Heart right ventricle (tissue), 16 donors: Measurements from ENCODE around the gene PRSS22. TPM values are rescaled to one million over a fixed set of nuclear protein-coding genes. Genes with fewer than 3 reads are reported as not detected.
"Not testable (repeated sequence)": the region's sequence is repeated elsewhere in the genome, so short reads cannot be mapped to it uniquely, and the experiment has no call there.

ENCODE experiments used
- ATAC-seq, 8 donors: fragments of 200-7000 bp; cut with Tn5 transposase; one replicate each; pipeline ENCODE4 v1.9.1; 2020; ENCODE audit warnings: mild to moderate bottlenecking in 8 of 8, moderate library complexity in 8 of 8, moderate number of reproducible peaks in 1 of 8
- DNase-seq, 2 donors: peaks; one replicate each; pipeline ENCODE4 v3.0.0-alpha.2; 2020
- H3K27ac ChIP-seq, 10 donors: fragments of 200-600 bp; sonication (generic) in 2 of 10; one replicate each; pipeline versions ENCODE4 v1.5.0 to v1.8.0; 2020 to 2022; ENCODE audit warnings: mild to moderate bottlenecking in 3 of 10
- H3K27me3 ChIP-seq, 7 donors: fragments of 200-600 bp; one replicate each; pipeline ENCODE4 v1.8.0; 2021 to 2022; ENCODE audit warnings: mild to moderate bottlenecking in 2 of 7
- H3K36me3 ChIP-seq, 9 donors: fragments of 200-600 bp; sonication (generic) in 1 of 9; one replicate each; pipeline versions ENCODE4 v1.5.0 to v1.8.0; 2020 to 2022; ENCODE audit warnings: mild to moderate bottlenecking in 2 of 9
- H3K4me1 ChIP-seq, 9 donors: fragments of 200-600 bp; sonication (generic) in 1 of 9; one replicate each; pipeline versions ENCODE4 v1.5.0 to v1.8.0; 2020 to 2022; ENCODE audit warnings: mild to moderate bottlenecking in 4 of 9
- H3K4me3 ChIP-seq, 10 donors: fragments of 200-600 bp; sonication (generic) in 2 of 10; one replicate each; pipeline versions ENCODE4 v1.5.0 to v1.8.0; 2020 to 2022; ENCODE audit warnings: mild to moderate bottlenecking in 7 of 10, moderate library complexity in 2 of 10
- H3K9me3 ChIP-seq, 11 donors: fragments of 200-600 bp in 10 of 11; sonication (generic) in 2 of 11; one replicate each; pipeline versions ENCODE4 v1.5.0 to v1.8.0; 2013 to 2022; ENCODE audit warnings: mild to moderate bottlenecking in 2 of 11, control low read depth in 1 of 11, moderate library complexity in 1 of 11
- CTCF ChIP-seq, 9 donors: fragments of 200-600 bp; sonication (generic) in 2 of 9; IDR thresholded peaks; one replicate each; pipeline versions ENCODE4 v1.5.0 to v1.8.0; 2021 to 2022; ENCODE audit warnings: antibody characterized with exemption in 9 of 9, mild to moderate bottlenecking in 5 of 9, moderate library complexity in 1 of 9
- WGBS, 2 donors: extraction: QIAGEN DNeasy Blood & Tissue Kit; methylation state at CpG; one replicate each; pipeline ENCODE4 v1.1.7; 2013; ENCODE audit warnings: inconsistent platforms in 1 of 2; 5-methylcytosine and 5-hydroxymethylcytosine counted together
- intact Hi-C, 10 donors: fragments of 100-400 bp; cut with DNase I; formaldehyde crosslinking; loops; one replicate each; pipeline versions ENCODE4 v1.11.1 to v1.14.2; 2022
- long read RNA-seq, 3 donors: library from polyadenylated mRNA; unstranded; transcript quantifications; one replicate each; pipeline ENCODE4 v2.0.0, GENCODE V29; 2020 to 2021
- polyA plus RNA-seq, 2 donors: library from polyadenylated mRNA; stranded (reverse); fragments of 200-250 nt; gene quantifications; one replicate each; pipeline ENCODE4 v1.2.3, GENCODE V29; 2013
- total RNA-seq, 10 donors: library from RNA; stranded (reverse); fragmentation: NEBNext Ultra II Directional in 3 of 10; extraction: Animal tissue kit (Norgen Biotek cat#: 25700) in 3 of 10; gene quantifications; one replicate each; pipeline versions ENCODE4 v1.2.1 to v1.2.4, GENCODE V29; 2021 to 2023
- donor health status: Arrhythmogenic right ventricular cardiomyopathy.
- donor health status: ischemic (EF 13 %, LVEDD 7.1; RV severe dilation, severe dysfunction).
- donor health status: healthy with polysubstance abuse.
- donor health status: DM: no; HTN: yes; CAD: no.
- donor health status: DM: no; HTN: no; CAD: no.
- donor health status: ischemic (EF 25% LVEDD 6.9; RV normal size, moderate dysfunction).
- donor health status: ischemic (EF 25% LVEDD 5.7; RV mildly dilated, moderate dysfunction).
- donor health status: healthy.
- donor health status: DM: yes; HTN: yes; CAD: no.
- donor health status: Ischemic cardiomyopathy.
- donor health status: ischemic (EF 35%, LVEDD 5.7; RV mildly dilated, moderate dysfunction).
- donor health status: nonischemic (EF 11% LVEDD 7.7; RV severe dilation, severe dysfunction).
- donor health status: DM: yes; HTN: yes; CAD: no.
- donor health status: PGD.
- donor health status: ischemic (EF 29% LVEDD 5.4; RV normal size, mild dysfunction).
- donor health status: nonischemic (EF 23%, LVEDD 6.1; RV moderate dilation, normal function).

PRSS22 gene
- total RNA-seq (under 1 TPM in 1 of 10 donors, not detected in 9; 0.21 TPM), polyA plus RNA-seq (not detected)
- long read RNA-seq, donor 1: 0 reads
- long read RNA-seq, donor 2: 0 reads
- long read RNA-seq, donor 3: 0 reads

DNA sequence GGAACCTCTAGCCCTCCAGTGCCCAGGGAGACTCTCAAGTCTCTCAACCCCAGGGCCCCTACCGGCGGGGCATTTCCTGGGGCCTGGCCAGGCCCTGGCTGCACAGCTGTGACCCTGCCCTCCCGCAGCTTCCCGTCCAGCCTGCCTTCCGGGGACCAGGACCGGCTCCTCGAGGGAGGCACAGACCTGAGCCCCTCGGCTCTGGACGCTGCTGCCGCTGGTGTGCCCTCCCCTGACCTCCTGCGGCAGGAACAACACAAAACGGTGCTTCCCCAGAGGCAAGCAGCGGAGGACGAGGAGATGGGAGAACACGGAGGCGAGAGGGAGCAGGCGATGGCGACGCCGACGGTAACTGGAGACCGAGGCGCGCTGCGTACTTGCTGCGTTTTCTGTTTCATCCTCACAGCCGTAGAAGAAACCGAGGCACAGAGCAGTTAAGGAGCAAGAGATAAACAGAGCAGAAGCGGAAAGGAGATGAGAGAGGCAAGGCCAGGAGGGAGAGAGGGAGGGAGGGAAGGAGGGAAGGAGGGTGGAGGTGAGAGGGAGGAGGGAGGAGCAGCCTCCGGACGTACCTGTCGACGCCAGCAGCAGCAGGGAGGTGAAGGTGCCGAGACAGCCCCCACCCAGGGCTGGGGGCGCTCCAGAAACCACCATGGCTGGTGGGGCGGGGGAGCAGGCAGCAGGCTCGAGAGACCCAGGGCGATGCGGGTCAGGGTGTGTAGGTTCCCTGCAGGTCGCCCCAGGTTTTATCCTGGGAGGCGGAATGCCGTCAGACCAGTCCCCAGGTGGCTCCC, at the start of gene PRSS22:
Gene PRSS22 (minus strand): TSS at position 720 of the 794 bp plus-strand sequence. CDS start 66 bp downstream, at position 654.
- Histone ChIP-seq H3K36me3 (no peaks in the 10 kb centered on the region), H3K27me3 (peaks cover 7 to 66% (median 43%) of the 10 kb centered on the region in 7 donors), H3K27ac (no peak within 1 kb of the TSS), H3K9me3 (peaks cover 0 to 23% (median 0%) of the 10 kb centered on the region in 11 donors), H3K4me3 (peak within 1 kb of the TSS in 1 of 10 donors; percentile 9), H3K4me1 (peaks cover 0 to 9% (median 0%) of the 10 kb centered on the region in 9 donors)
- intact Hi-C loops: no loop called here
- WGBS, 2 donors: 7 to 9% methylated on average over 42 of the region's 42 CpGs
- ATAC-seq: no peak
- no peak for DNase-seq
- no peak for TF ChIP-seq CTCF (IDR thresholded peaks at IDR 0.05)

DNA sequence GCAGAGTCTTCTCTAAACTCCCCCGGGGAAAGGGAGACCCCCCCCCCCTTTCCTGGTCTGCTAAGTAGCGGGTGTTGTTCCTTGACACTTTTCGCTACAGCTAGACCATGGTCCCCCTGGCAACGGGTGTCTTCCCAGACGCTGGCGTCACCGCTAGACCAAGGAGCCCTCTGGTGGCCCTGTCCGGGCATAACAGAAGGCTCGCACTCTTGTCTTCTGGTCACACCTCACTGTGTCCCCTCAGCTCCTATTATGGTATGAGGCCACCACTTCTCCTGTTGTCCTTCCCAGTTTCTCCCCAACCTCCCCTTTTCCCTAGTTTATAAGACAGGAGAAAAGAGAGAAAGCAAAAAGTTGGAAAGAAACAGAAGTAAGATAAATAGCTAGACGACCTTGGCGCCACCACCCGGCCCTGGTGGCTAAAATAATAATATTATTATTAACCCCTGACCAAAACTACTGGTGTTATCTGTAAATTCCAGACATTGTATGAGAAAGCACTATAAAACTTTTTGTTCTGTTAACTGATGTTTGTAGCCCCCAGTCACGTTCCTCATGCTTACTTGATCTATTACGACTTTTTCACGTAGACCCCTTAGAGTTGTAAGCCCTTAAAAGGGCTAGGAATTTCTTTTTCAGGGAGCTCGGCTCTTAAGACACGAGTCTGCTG, 49.2 kb upstream of the PRSS22 start:
- Histone ChIP-seq H3K4me1 (peaks cover 3 to 27% (median 21%) of the 10 kb centered on the region in 9 donors), H3K27ac (peak overlapping the region in 2 of 10 donors; percentile 4 to 28)
- 20 to 22% methylated on average over 16 to 17 of the region's 17 CpGs for WGBS, 2 donors
- TF ChIP-seq CTCF (IDR thresholded peaks at IDR 0.05): peak; percentile 35 to 66 (median 51)
- H3K36me3 ChIP-seq, intact Hi-C loops, H3K27me3 ChIP-seq, H3K9me3 ChIP-seq, ATAC-seq, H3K4me3 ChIP-seq: not testable (repeated sequence)
- DNase-seq: peak; percentile 43 to 44

DNA sequence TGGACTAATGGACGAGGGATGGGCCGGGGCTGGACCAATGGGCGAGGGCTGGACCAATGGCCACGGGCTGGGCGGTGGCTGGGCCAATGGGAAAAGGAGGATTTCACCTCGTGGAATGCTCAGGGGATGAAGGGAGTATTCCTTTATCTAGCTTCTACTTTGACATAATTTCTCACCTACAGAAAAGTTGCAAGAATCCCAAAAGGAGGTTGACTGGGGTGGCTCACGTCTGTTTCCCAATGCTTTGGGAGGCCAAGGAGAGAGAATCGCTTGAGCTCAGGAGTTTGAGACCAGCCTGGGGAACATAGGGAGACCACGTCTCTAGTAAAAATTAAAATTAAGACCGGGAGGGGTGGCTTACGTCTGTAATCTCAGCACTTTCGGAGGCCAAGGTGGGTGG, 48.0 kb upstream of the PRSS22 start:
- TF ChIP-seq CTCF (IDR thresholded peaks at IDR 0.05): no peak
- Histone ChIP-seq H3K27me3 (no peaks in the 10 kb centered on the region), H3K4me1 (peaks cover 3 to 22% (median 17%) of the 10 kb centered on the region in 9 donors), H3K4me3 (no peak overlapping the region), H3K36me3 (no peaks in the 10 kb centered on the region), H3K9me3 (no peaks in the 10 kb centered on the region), H3K27ac (peak overlapping the region in 6 of 10 donors; percentile 9 to 72 (median 41))
- no peak for ATAC-seq
- 26 to 29% methylated on average over 12 of the region's 12 CpGs for WGBS, 2 donors
- no peak for DNase-seq
- intact Hi-C loops: loop anchor here in 4 of 10 donors (1.0 to 2.0 kb wide), 4 partner anchors 15 to 38 kb away; partner anchors contain the start of gene FLYWCH2 (in 3 of the 4)
